Trophoblast cell (in vitro differentiated cells and primary cell): ENCODE results near the gene RUSF1.

ENCODE experiments used
- DNase-seq, 2 donors: peaks; one replicate each; pipeline ENCODE4 v3.0.0-alpha.2; 2016
- H2AFZ ChIP-seq: 2 replicates; pipeline ENCODE4 v1.6.1; 2013; ENCODE audit warnings: low read length, moderate library complexity, mild to moderate bottlenecking; ENCODE audit not compliant: insufficient read depth, poor library complexity
- H2AK5ac ChIP-seq: 2 replicates; pipeline ENCODE4 v1.6.1; 2013; ENCODE audit warnings: mild to moderate bottlenecking, low read length
- H2BK120ac ChIP-seq: 2 replicates; pipeline ENCODE4 v1.6.1; 2013; ENCODE audit warnings: low read length, mild to moderate bottlenecking, moderate library complexity; ENCODE audit not compliant: insufficient read depth, poor library complexity
- H2BK12ac ChIP-seq: 2 replicates; pipeline ENCODE4 v1.6.1; 2013; ENCODE audit warnings: mild to moderate bottlenecking, low read length, moderate library complexity
- H2BK5ac ChIP-seq: 2 replicates; pipeline ENCODE4 v1.6.1; 2013; ENCODE audit warnings: low read length, low read depth, moderate library complexity, mild to moderate bottlenecking; ENCODE audit not compliant: poor library complexity
- H3K14ac ChIP-seq: 2 replicates; pipeline ENCODE4 v1.6.1; 2013; ENCODE audit warnings: mild to moderate bottlenecking, low read length
- H3K18ac ChIP-seq: 2 replicates; pipeline ENCODE4 v1.6.1; 2013; ENCODE audit warnings: mild to moderate bottlenecking, low read length
- H3K23ac ChIP-seq: 2 replicates; pipeline ENCODE4 v1.6.1; 2013; ENCODE audit warnings: low read length
- H3K27ac ChIP-seq: 2 replicates; pipeline ENCODE4 v1.5.1; 2013; ENCODE audit warnings: low read depth, mild to moderate bottlenecking, inconsistent platforms, low read length, moderate library complexity
- H3K27me3 ChIP-seq: 2 replicates; pipeline ENCODE4 v1.6.1; 2013; ENCODE audit warnings: inconsistent platforms, mild to moderate bottlenecking, low read length, moderate library complexity; ENCODE audit not compliant: insufficient read depth
- H3K36me3 ChIP-seq, 2 experiments: 1 replicate in 1 of 2; 2 replicates in 1 of 2; pipeline ENCODE4 v1.6.1; 2013; ENCODE audit warnings: low read length in 2 of 2, mild to moderate bottlenecking in 2 of 2, moderate library complexity in 1 of 2; ENCODE audit not compliant: insufficient read depth in 2 of 2, control insufficient read depth in 1 of 2
- H3K4ac ChIP-seq: 2 replicates; pipeline ENCODE4 v1.6.1; 2013; ENCODE audit warnings: low read depth, mild to moderate bottlenecking, low read length, moderate library complexity
- H3K4me1 ChIP-seq, 2 experiments: 1 replicate in 1 of 2; 2 replicates in 1 of 2; pipeline ENCODE4 v1.6.1; 2013; ENCODE audit warnings: low read length in 2 of 2, mild to moderate bottlenecking in 2 of 2, moderate library complexity in 1 of 2; ENCODE audit not compliant: insufficient read depth in 2 of 2, control insufficient read depth in 1 of 2
- H3K4me2 ChIP-seq: 2 replicates; pipeline ENCODE4 v1.6.1; 2013; ENCODE audit warnings: inconsistent platforms, mild to moderate bottlenecking, low read length, moderate library complexity
- H3K4me3 ChIP-seq: 2 replicates; pipeline ENCODE4 v1.5.1; 2013; ENCODE audit warnings: mild to moderate bottlenecking, low read depth, low read length, inconsistent platforms
- H3K79me1 ChIP-seq: one replicate; pipeline ENCODE4 v1.6.1; 2013; ENCODE audit warnings: low read length
- H3K79me2 ChIP-seq: 2 replicates; pipeline ENCODE4 v1.6.1; 2013; ENCODE audit warnings: low read length, mild to moderate bottlenecking; ENCODE audit not compliant: control insufficient read depth, insufficient read depth, poor library complexity
- H3K9ac ChIP-seq: 2 replicates; pipeline ENCODE4 v1.6.1; 2013; ENCODE audit warnings: mild to moderate bottlenecking, low read length
- H3K9me3 ChIP-seq: 2 replicates; pipeline ENCODE4 v1.6.1; 2013; ENCODE audit warnings: low read depth, mild to moderate bottlenecking, control low read depth, inconsistent platforms, low read length; ENCODE audit not compliant: insufficient read depth
- H4K12ac ChIP-seq: 2 replicates; pipeline ENCODE4 v1.6.1; 2013; ENCODE audit warnings: low read depth, mild to moderate bottlenecking, low read length, moderate library complexity
- H4K8ac ChIP-seq: 2 replicates; pipeline ENCODE4 v1.6.1; 2013; ENCODE audit warnings: low read depth, mild to moderate bottlenecking, low read length, moderate library complexity
- H4K91ac ChIP-seq: one replicate; pipeline ENCODE4 v1.6.1; 2013; ENCODE audit warnings: low read depth, mild to moderate bottlenecking, low read length, moderate library complexity
- WGBS: extraction: QIAGEN DNeasy Blood & Tissue Kit; methylation state at CpG from one replicate; pipeline ENCODE4 v1.1.7; 2013; ENCODE audit warnings: missing lambda C conversion rate; ENCODE audit not compliant: insufficient read length, insufficient coverage; ENCODE audit errors: extremely low coverage; 5-methylcytosine and 5-hydroxymethylcytosine counted together

Gene RUSF1

DNA sequence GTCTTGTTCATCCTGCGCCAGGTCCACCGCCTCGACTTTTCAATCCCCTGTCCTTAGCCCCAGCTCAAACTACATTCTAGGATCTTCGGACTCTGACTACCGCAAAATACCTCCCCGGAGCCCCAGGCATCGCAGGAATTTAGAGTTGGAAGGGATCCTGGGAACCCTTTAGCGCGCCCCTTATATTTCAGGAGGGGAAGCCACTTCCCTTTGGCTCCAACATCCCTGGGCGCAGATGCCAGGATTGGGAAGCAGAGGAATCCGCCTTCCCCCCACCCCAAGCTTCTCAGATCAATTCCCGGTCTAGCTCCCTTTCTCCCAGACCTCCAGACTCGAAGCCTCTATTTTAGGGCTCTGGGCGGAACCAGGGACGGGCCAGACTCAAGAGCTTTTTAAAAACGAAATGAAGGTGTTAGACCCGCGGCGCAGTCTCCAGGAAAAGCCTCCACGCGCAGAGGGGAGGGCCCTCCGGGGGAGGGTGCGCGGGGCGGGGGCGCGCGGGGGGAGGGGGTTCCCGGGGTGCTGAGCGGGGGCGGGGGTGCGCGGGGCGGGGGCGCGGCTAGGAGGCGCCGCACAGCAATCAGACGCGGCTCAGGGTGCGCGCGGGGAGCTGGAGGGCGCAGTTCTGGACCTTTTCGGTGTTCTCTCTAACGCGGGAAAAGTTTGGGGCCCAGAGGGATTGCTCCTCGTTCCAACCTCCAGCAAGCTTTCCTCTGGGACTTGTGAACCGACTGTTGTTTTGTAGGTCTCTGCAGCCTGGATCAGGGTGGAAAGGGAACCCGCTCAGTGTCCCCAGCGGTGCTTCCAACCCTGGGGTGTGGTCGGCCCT is 21.1 kb upstream of the RUSF1 start:
- Histone ChIP-seq H3K9me3 (peaks cover 2% of the 10 kb centered on the region), H3K27ac (no peak overlapping the region), H3K9ac (no peak overlapping the region), H2BK120ac (no peak overlapping the region), H2AK5ac (no peak overlapping the region), H3K4me3 (no peak overlapping the region), H4K91ac (no peak overlapping the region), H2BK12ac (no peak overlapping the region), H3K18ac (no peak overlapping the region), H3K14ac (no peak overlapping the region), H3K4me2 (no peak overlapping the region), H3K79me1 (no peaks in the 10 kb centered on the region), H3K4me1 (peaks cover 0 to 4% of the 10 kb centered on the region in 2 experiments), H4K8ac (no peak overlapping the region), H3K23ac (no peak overlapping the region), H2AFZ (no peak overlapping the region), H3K36me3 (no peaks in the 10 kb centered on the region), H3K4ac (no peak overlapping the region), H2BK5ac (no peak overlapping the region), H3K27me3 (peaks cover 24% of the 10 kb centered on the region), H3K79me2 (no peaks in the 10 kb centered on the region), H4K12ac (no peak overlapping the region)
- no peak for DNase-seq
- no CpG with 5 or more reads among the region's 52 CpGs for whole genome bisulfite sequencing

DNA sequence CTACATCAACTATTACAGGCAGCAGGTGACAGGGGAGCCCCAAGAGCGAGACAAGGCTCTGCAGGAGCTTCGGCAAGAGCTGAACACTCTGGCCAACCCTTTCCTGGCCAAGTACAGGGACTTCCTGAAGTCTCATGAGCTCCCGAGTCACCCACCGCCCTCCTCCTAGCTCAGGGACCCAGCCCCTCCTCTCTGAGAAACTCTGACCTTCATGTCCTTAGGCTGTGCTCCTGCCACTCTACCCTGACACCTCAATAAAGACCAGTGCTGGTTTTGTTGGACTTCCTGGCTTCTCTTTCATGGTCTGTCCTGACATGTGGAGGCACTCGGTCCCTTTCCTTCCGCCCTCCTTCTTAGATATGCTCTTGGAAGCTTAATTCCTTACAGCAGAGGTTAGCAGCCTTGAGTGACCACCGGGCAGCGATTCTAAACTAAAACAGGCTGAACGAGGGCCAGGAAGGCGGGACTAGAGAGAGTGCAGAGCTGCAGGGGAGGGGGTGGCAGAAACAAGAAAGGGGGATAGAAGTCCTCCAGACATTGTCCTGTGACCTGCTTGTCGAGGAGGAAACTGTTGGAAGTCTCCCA is 20.4 kb upstream of the RUSF1 start:
- Histone ChIP-seq H4K8ac (no peak overlapping the region), H3K4me3 (no peak overlapping the region), H3K27me3 (peaks cover 24% of the 10 kb centered on the region), H4K12ac (no peak overlapping the region), H3K36me3 (no peaks in the 10 kb centered on the region), H3K27ac (no peak overlapping the region), H3K4me1 (peaks cover 0 to 4% of the 10 kb centered on the region in 2 experiments), H3K14ac (no peak overlapping the region), H2BK12ac (no peak overlapping the region), H3K79me1 (no peaks in the 10 kb centered on the region), H3K9me3 (peaks cover 4% of the 10 kb centered on the region), H3K79me2 (no peaks in the 10 kb centered on the region), H2AK5ac (no peak overlapping the region), H2AFZ (no peak overlapping the region), H3K23ac (no peak overlapping the region), H3K18ac (no peak overlapping the region), H2BK120ac (no peak overlapping the region), H4K91ac (no peak overlapping the region), H2BK5ac (no peak overlapping the region), H3K4ac (no peak overlapping the region), H3K4me2 (no peak overlapping the region), H3K9ac (no peak overlapping the region)
- no CpG with 5 or more reads among the region's 11 CpGs for WGBS
- DNase-seq = no peak

DNA sequence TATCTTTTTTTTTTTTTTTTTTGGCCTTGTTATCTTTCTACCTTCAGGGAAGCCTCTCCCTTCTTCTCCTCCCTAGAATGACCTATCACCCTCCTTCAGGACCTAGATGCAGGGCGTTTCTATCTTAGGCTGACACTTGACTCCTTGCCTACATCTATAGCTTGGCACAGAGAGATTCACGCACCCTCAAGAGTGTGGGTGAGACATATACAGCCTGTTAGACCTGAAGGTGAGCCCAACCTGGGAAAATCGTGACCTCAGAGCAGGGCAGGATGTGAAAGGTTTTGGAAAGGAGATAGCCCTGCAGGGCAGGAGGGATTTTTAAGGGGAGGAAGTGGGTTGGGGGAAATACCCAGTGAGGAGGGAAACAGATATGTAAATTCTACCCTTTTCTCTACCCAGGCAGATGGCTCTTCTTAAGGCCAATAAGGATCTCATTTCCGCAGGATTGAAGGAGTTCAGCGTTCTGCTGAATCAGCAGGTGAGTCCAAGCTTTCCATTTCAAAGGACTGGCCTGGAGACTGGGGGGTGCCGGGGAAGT is 19.6 kb upstream of the RUSF1 start, which contains the start of gene AHSP:
Gene AHSP, plus strand, starts transcription at position 167 of the 541 bp plus-strand sequence. Its CDS starts 240 bp downstream, at position 407.
- Histone ChIP-seq H3K9me3 (peaks cover 4% of the 10 kb centered on the region), H4K8ac (no peak within 1 kb of the TSS)

DNA sequence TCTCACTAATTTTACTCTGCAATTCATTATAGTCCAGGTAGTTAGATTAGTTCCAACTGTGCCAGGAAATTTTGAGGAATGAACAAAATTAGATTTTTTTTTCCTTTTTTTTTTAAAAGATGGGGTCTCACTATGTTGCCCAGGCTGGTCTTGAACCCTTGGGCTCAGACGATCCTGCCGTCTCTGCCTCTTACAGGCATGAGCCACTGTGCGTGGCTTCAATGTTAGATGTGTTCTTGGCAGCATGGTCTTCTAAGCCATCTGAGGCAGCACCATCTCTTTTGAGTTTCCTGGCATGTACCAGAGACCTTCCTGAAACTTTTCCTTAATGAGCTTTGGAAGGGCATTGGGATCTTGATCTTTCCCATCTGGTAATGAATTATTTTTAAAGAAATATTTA is 16.9 kb upstream of the RUSF1 start:
- no peak overlapping the region for H3K9ac ChIP-seq
- H2AFZ ChIP-seq = no peak overlapping the region
- no peak overlapping the region for H3K4ac ChIP-seq
- no peak overlapping the region for H3K4me2 ChIP-seq
- H3K14ac ChIP-seq = no peak overlapping the region
- H4K12ac ChIP-seq = no peak overlapping the region
- peaks cover 4% of the 10 kb centered on the region for H3K9me3 ChIP-seq
- H3K27me3 ChIP-seq = peaks cover 21% of the 10 kb centered on the region
- H2AK5ac ChIP-seq = no peak overlapping the region
- H3K23ac ChIP-seq = no peak overlapping the region
- H3K79me2 ChIP-seq = no peaks in the 10 kb centered on the region
- H3K27ac ChIP-seq = no peak overlapping the region
- no peak overlapping the region for H4K91ac ChIP-seq
- H3K18ac ChIP-seq = no peak overlapping the region
- no CpG with 5 or more reads among the region's 3 CpGs for WGBS
- no peak overlapping the region for H2BK12ac ChIP-seq
- no peaks in the 10 kb centered on the region for H3K36me3 ChIP-seq
- no peak for DNase-seq
- no peak overlapping the region for H2BK5ac ChIP-seq
- H2BK120ac ChIP-seq = no peak overlapping the region
- H3K4me3 ChIP-seq = no peak overlapping the region
- H4K8ac ChIP-seq = no peak overlapping the region
- no peaks in the 10 kb centered on the region for H3K79me1 ChIP-seq
- H3K4me1 ChIP-seq = peaks cover 0 to 4% of the 10 kb centered on the region in 2 experiments

More for the DNA sequence above, 19.6 kb upstream of the RUSF1 start, which contains the start of gene AHSP:
- no peak within 1 kb of the TSS for H3K23ac ChIP-seq
- no peaks in the 10 kb centered on the region for H3K79me2 ChIP-seq
- no peaks in the 10 kb centered on the region for H3K36me3 ChIP-seq
- no peak within 1 kb of the TSS for H3K14ac ChIP-seq
- H3K27ac ChIP-seq = no peak within 1 kb of the TSS
- H2BK5ac ChIP-seq = no peak within 1 kb of the TSS
- no peak within 1 kb of the TSS for H3K4ac ChIP-seq
- H4K91ac ChIP-seq = no peak within 1 kb of the TSS
- no CpG with 5 or more reads among the region's 6 CpGs for whole genome bisulfite sequencing
- no peak within 1 kb of the TSS for H3K4me3 ChIP-seq
- no peak within 1 kb of the TSS for H3K18ac ChIP-seq
- no peak within 1 kb of the TSS for H2AK5ac ChIP-seq
- H2BK12ac ChIP-seq = no peak within 1 kb of the TSS
- H3K4me2 ChIP-seq = no peak within 1 kb of the TSS
- H3K9ac ChIP-seq = no peak within 1 kb of the TSS
- no peak for DNase-seq
- H4K12ac ChIP-seq = no peak within 1 kb of the TSS
- no peak within 1 kb of the TSS for H2BK120ac ChIP-seq
- H2AFZ ChIP-seq = no peak within 1 kb of the TSS
- peaks cover 0 to 4% of the 10 kb centered on the region in 2 experiments for H3K4me1 ChIP-seq
- H3K27me3 ChIP-seq = peaks cover 24% of the 10 kb centered on the region
- no peaks in the 10 kb centered on the region for H3K79me1 ChIP-seq
